ENCODE data around the gene RRAS2.
"Not testable (repeated sequence)": the region's sequence is repeated elsewhere in the genome, so short reads cannot be mapped to it uniquely, and the experiment has no call there.

GRCh38 chr11:14252501-14252900 lies 106.5 kb downstream of the RRAS2 start:
- TF ChIP-seq GABPA (IDR thresholded peaks at IDR 0.05; ENCODE audit: low read depth); BMI1 (IDR thresholded peaks at IDR 0.05; ENCODE audit: borderline replicate concordance); TBL1XR1 (IDR thresholded peaks at IDR 0.05; ENCODE audit: low read depth, low read length); ZBTB11 (CRISPR knock-in tag; IDR thresholded peaks at IDR 0.05); POLR2A (IDR thresholded peaks at IDR 0.05; ENCODE audit: low read depth, low read length); CTCF (IDR thresholded peaks at IDR 0.05 in 2 of 3, conservative IDR thresholded peaks at IDR 0.05 in 1 of 3; ENCODE audit: control insufficient read depth in 2 of 3, extremely low read depth in 1 of 3, insufficient read depth in 1 of 3, low read depth in 3 of 3, low read length in 3 of 3); FOS (IDR thresholded peaks at IDR 0.05; ENCODE audit: borderline replicate concordance, extremely low read depth, insufficient read length); SPI1 (IDR thresholded peaks at IDR 0.05; ENCODE audit: borderline replicate concordance, insufficient read depth, low read depth, low read length): not testable (repeated sequence)
